Osteoblast (primary cell): ENCODE data around the gene HBG1. TPM values are rescaled to one million over a fixed set of nuclear protein-coding genes. Genes with fewer than 3 reads are reported as not detected.
A peak's percentile ranks its signal among the peaks of the same experiment; 100 is the strongest.

Experiments
- DNase-seq: peaks from one replicate; pipeline ENCODE4 v3.0.0; 2011; ENCODE audit warnings: low spot score, mixed read lengths; ENCODE audit not compliant: insufficient read length; ENCODE audit errors: missing footprints
- H2AFZ ChIP-seq: 2 replicates; pipeline ENCODE4 v1.6.0; 2011; ENCODE audit warnings: mild to moderate bottlenecking, low read length
- H3K27ac ChIP-seq: 2 replicates; pipeline ENCODE4 v1.5.1; 2011; ENCODE audit warnings: mild to moderate bottlenecking, low read depth, low read length, moderate library complexity
- H3K27me3 ChIP-seq: 2 replicates; pipeline ENCODE4 v1.6.0; 2012; ENCODE audit warnings: mild to moderate bottlenecking, control low read depth, inconsistent platforms, low read length, moderate library complexity; ENCODE audit not compliant: insufficient read depth
- H3K36me3 ChIP-seq: 2 replicates; pipeline ENCODE4 v1.5.1; 2011; ENCODE audit warnings: mild to moderate bottlenecking, low read length, control low read depth, moderate library complexity; ENCODE audit not compliant: insufficient read depth
- H3K4me1 ChIP-seq: 2 replicates; pipeline ENCODE4 v1.5.1; 2011; ENCODE audit warnings: mild to moderate bottlenecking, low read length, control low read depth, moderate library complexity; ENCODE audit not compliant: insufficient read depth
- H3K4me2 ChIP-seq: 2 replicates; pipeline ENCODE4 v1.6.0; 2011; ENCODE audit warnings: mild to moderate bottlenecking, low read length; ENCODE audit not compliant: insufficient read depth
- H3K4me3 ChIP-seq: fragments of 200-600 bp; sonication (generic); 3 replicates; pipeline ENCODE4 v1.5.1; 2012; ENCODE audit warnings: mild to moderate bottlenecking, low read length, inconsistent platforms; ENCODE audit not compliant: insufficient read depth
- H3K79me2 ChIP-seq: 2 replicates; pipeline ENCODE4 v1.6.0; 2012; ENCODE audit warnings: mild to moderate bottlenecking, low read length, control low read depth, inconsistent platforms; ENCODE audit not compliant: insufficient read depth
- H3K9me3 ChIP-seq: 2 replicates; pipeline ENCODE4 v1.5.1; 2011; ENCODE audit warnings: low read depth, low read length, control low read depth
- H4K20me1 ChIP-seq: 2 replicates; pipeline ENCODE4 v1.6.0; 2012; ENCODE audit warnings: mild to moderate bottlenecking, low read length, control low read depth; ENCODE audit not compliant: insufficient read depth
- CTCF ChIP-seq: IDR thresholded peaks from 2 replicates; pipeline ENCODE4 v1.5.1; 2011; ENCODE audit warnings: mild to moderate bottlenecking, low read depth, low read length, moderate library complexity; ENCODE audit errors: extremely low read depth
- total RNA-seq: library from RNA; depleted of rRNA; stranded (reverse); fragments of >200 nt; gene quantifications from 2 replicates; pipeline ENCODE4 v1.2.3, GENCODE V29; 2012

HBG1 gene
- total RNA-seq, 1 donor, result not detected

GRCh38 chr11:5281596-5281995 is 31.9 kb upstream of the HBG1 start:
- Histone ChIP-seq H3K4me1 (peaks cover 6% of the 10 kb centered on the region), H2AFZ (peak overlapping the region; percentile 17), H3K9me3 (no peaks in the 10 kb centered on the region), H4K20me1 (no peaks in the 10 kb centered on the region), H3K36me3 (no peaks in the 10 kb centered on the region), H3K4me3 (no peak overlapping the region), H3K27ac (no peak overlapping the region), H3K27me3 (no peaks in the 10 kb centered on the region), H3K79me2 (no peaks in the 10 kb centered on the region), H3K4me2 (no peak overlapping the region)
- TF ChIP-seq CTCF, result no peak
- DNase-seq, result no peak

- Histone ChIP-seq H4K20me1 (no peaks in the 10 kb centered on the region), H3K9me3 (no peaks in the 10 kb centered on the region), H3K79me2 (no peaks in the 10 kb centered on the region), H3K27me3 (no peaks in the 10 kb centered on the region), H3K4me1 (peaks cover 6% of the 10 kb centered on the region), H3K27ac (peak overlapping the region; percentile 60), H3K4me3 (no peak overlapping the region), H3K4me2 (no peak overlapping the region), H3K36me3 (no peaks in the 10 kb centered on the region), H2AFZ (no peak overlapping the region)
- no peak for TF ChIP-seq CTCF
- peak; percentile 83 for DNase-seq
These were observed 31.0 kb upstream of the HBG1 start for GRCh38 chr11:5280582-5281102.

- Histone ChIP-seq H3K4me1 (peaks cover 6% of the 10 kb centered on the region), H3K36me3 (no peaks in the 10 kb centered on the region), H3K27me3 (no peaks in the 10 kb centered on the region), H4K20me1 (no peaks in the 10 kb centered on the region), H3K4me2 (no peak overlapping the region), H3K27ac (no peak overlapping the region), H2AFZ (peak overlapping the region; percentile 8), H3K79me2 (no peaks in the 10 kb centered on the region), H3K4me3 (no peak overlapping the region), H3K9me3 (no peaks in the 10 kb centered on the region)
- TF ChIP-seq CTCF, result no peak
- no peak for DNase-seq
These were observed 29.9 kb upstream of the HBG1 start for GRCh38 chr11:5279471-5280090.

- H3K4me2 ChIP-seq, result no peak overlapping the region
- DNase-seq, result no peak
- H2AFZ ChIP-seq, result no peak overlapping the region
- H4K20me1 ChIP-seq, result no peaks in the 10 kb centered on the region
- no peak overlapping the region for H3K27ac ChIP-seq
- H3K79me2 ChIP-seq, result no peaks in the 10 kb centered on the region
- no peak for TF ChIP-seq CTCF
- peaks cover 6% of the 10 kb centered on the region for H3K4me1 ChIP-seq
- no peak overlapping the region for H3K4me3 ChIP-seq
- no peaks in the 10 kb centered on the region for H3K36me3 ChIP-seq
- no peaks in the 10 kb centered on the region for H3K27me3 ChIP-seq
- H3K9me3 ChIP-seq, result no peaks in the 10 kb centered on the region
These were observed 28.2 kb upstream of the HBG1 start for GRCh38 chr11:5277807-5278382.
